ENCODE data around the gene UPP2. TPM values are rescaled to one million over a fixed set of nuclear protein-coding genes. Genes with fewer than 3 reads are reported as not detected.

UPP2 gene
- total RNA-seq, 2 experiments from 2014 or later, result not detected

- Histone ChIP-seq H3K9me3 (ENCODE audit: low read length) (no peaks in the 10 kb centered on the region), H3K27ac (ENCODE audit: low read depth, low read length, poor library complexity, severe bottlenecking) (no peak overlapping the region), H3K36me3 (ENCODE audit: insufficient read depth, low read length) (no peaks in the 10 kb centered on the region), H3K4me3 (ENCODE audit: low read depth, low read length, poor library complexity, severe bottlenecking) (no peak overlapping the region), H2AFZ (ENCODE audit: low read length) (no peak overlapping the region), H3K9me2 (ENCODE audit: insufficient read depth, low read length) (no peaks in the 10 kb centered on the region), H4K20me1 (ENCODE audit: insufficient read depth, low read length) (no peaks in the 10 kb centered on the region), H3K4me1 (ENCODE audit: insufficient read depth, low read length, poor library complexity, severe bottlenecking) (no peaks in the 10 kb centered on the region), H3K4me2 (ENCODE audit: low read length) (no peak overlapping the region), H3K79me2 (ENCODE audit: insufficient read depth, low read depth, low read length) (no peaks in the 10 kb centered on the region)
- no peak for TF ChIP-seq EZH2phosphoT487 (IDR thresholded peaks at IDR 0.05; ENCODE audit: borderline replicate concordance, low read depth, low read length)
- peak; percentile 69 for TF ChIP-seq CTCF (conservative IDR thresholded peaks at IDR 0.05; ENCODE audit: low read length)
- ChIA-PET CTCF (ENCODE audit: unreplicated experiment) (interaction anchor here (1.0 kb wide), 1 partner anchor 566 kb away, joined by 3 read pairs; no protein-coding TSS in a partner anchor), POLR2A (interaction anchor here (0.6 to 1.0 kb wide), 4 partner anchors 9 to 1119 kb away, joined by 3 to 4 read pairs (median 4); no protein-coding TSS in a partner anchor)
- BruUV-seq (replicated peaks), result no TSS peak
- intact Hi-C loops (cut with micrococcal nuclease; ENCODE audit: unreplicated experiment), result loop anchor here (2.0 kb wide), 2 partner anchors 565 to 575 kb away; no protein-coding TSS in a partner anchor
- DNase-seq (ENCODE audit: low spot score), result peak; percentile 9
Measured at GRCh38 chr2:158179660-158180059, 78.0 kb downstream of the UPP2 start.

GRCh38 chr2:158181171-158181570 is 79.5 kb downstream of the UPP2 start:
- intact Hi-C loops (cut with micrococcal nuclease; ENCODE audit: unreplicated experiment), result no loop called here
- no peak for TF ChIP-seq EZH2phosphoT487 (IDR thresholded peaks at IDR 0.05; ENCODE audit: borderline replicate concordance, low read depth, low read length)
- TF ChIP-seq CTCF (conservative IDR thresholded peaks at IDR 0.05; ENCODE audit: low read length), result no peak
- Histone ChIP-seq H3K79me2 (ENCODE audit: insufficient read depth, low read depth, low read length) (no peaks in the 10 kb centered on the region), H2AFZ (ENCODE audit: low read length) (no peak overlapping the region), H3K27ac (ENCODE audit: low read depth, low read length, poor library complexity, severe bottlenecking) (no peak overlapping the region), H3K4me2 (ENCODE audit: low read length) (no peak overlapping the region), H3K9me2 (ENCODE audit: insufficient read depth, low read length) (no peaks in the 10 kb centered on the region), H3K4me3 (ENCODE audit: low read depth, low read length, poor library complexity, severe bottlenecking) (no peak overlapping the region), H3K9me3 (ENCODE audit: low read length) (no peaks in the 10 kb centered on the region), H3K36me3 (ENCODE audit: insufficient read depth, low read length) (no peaks in the 10 kb centered on the region), H4K20me1 (ENCODE audit: insufficient read depth, low read length) (no peaks in the 10 kb centered on the region), H3K4me1 (ENCODE audit: insufficient read depth, low read length, poor library complexity, severe bottlenecking) (no peaks in the 10 kb centered on the region)
- CTCF ChIA-PET (ENCODE audit: unreplicated experiment), result no interaction called here
- no peak for DNase-seq (ENCODE audit: low spot score)
- POLR2A ChIA-PET, result no interaction called here
- BruUV-seq (replicated peaks), result no TSS peak

GRCh38 chr2:158182676-158183295 is 81.1 kb downstream of the UPP2 start:
- no TSS peak for BruUV-seq (replicated peaks)
- CTCF ChIA-PET (ENCODE audit: unreplicated experiment), result no interaction called here
- Histone ChIP-seq H3K36me3 (ENCODE audit: insufficient read depth, low read length) (no peaks in the 10 kb centered on the region), H3K79me2 (ENCODE audit: insufficient read depth, low read depth, low read length) (no peaks in the 10 kb centered on the region), H4K20me1 (ENCODE audit: insufficient read depth, low read length) (no peaks in the 10 kb centered on the region), H3K9me2 (ENCODE audit: insufficient read depth, low read length) (no peaks in the 10 kb centered on the region), H3K27ac (ENCODE audit: low read depth, low read length, poor library complexity, severe bottlenecking) (no peak overlapping the region), H3K9me3 (ENCODE audit: low read length) (no peaks in the 10 kb centered on the region), H3K4me2 (ENCODE audit: low read length) (no peak overlapping the region), H3K4me3 (ENCODE audit: low read depth, low read length, poor library complexity, severe bottlenecking) (no peak overlapping the region), H3K4me1 (ENCODE audit: insufficient read depth, low read length, poor library complexity, severe bottlenecking) (no peaks in the 10 kb centered on the region), H2AFZ (ENCODE audit: low read length) (no peak overlapping the region)
- POLR2A ChIA-PET, result no interaction called here
- DNase-seq (ENCODE audit: low spot score), result no peak
- intact Hi-C loops (cut with micrococcal nuclease; ENCODE audit: unreplicated experiment), result no loop called here
- no peak for TF ChIP-seq EZH2phosphoT487 (IDR thresholded peaks at IDR 0.05; ENCODE audit: borderline replicate concordance, low read depth, low read length)

All from OCI-LY7 (cell line).